ENCODE measurements around the gene CERK. TPM values are rescaled to one million over a fixed set of nuclear protein-coding genes. Genes with fewer than 3 reads are reported as not detected.
"Not testable (repeated sequence)": the region's sequence is repeated elsewhere in the genome, so short reads cannot be mapped to it uniquely, and the experiment has no call there.

Gene CERK
- total RNA-seq, 1 experiment from 2014 or later, result 37.7 TPM

DNA sequence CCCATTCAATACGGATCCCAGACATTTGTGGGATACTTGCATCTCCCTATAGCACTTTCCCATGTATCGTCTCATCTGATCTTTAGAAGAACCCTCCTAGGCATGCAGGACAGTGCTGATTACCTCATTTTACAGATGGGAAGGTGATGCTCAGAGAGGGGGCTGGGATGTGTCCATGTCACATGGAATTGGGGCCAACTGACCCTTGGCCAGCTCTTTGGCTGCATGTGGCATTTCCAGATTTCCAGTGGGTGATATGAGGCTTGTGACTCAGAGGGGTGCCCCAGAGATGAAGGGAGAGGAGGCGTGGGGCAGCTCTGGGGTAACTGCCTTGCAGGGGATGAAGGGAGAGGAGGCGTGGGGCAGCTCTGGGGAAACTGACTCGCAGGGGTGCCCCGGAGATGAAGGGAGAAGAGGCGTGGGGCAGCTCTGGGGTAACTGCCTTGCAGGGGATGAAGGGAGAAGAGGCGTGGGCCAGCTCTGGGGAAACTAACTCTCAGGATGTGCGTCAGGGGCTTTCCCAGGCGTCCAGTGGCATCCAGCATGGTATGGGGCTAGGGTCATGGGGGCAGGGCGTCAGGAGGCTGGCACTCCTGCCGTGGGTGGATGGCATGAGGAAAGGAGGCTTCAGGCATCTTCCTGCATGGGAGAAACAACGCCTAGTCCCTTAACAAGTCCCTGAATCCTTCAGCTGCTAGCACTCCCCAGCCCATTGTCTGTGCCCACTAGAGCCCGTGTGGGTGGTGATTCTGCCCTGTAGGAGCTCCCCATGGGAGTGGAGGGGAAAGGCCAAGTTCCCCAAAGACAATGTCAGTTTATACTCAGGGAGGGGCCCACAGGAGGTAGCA, 11.9 kb upstream of the CERK start:
- peak; percentile 39 for DNase-seq (ENCODE audit: low read depth)

DNA sequence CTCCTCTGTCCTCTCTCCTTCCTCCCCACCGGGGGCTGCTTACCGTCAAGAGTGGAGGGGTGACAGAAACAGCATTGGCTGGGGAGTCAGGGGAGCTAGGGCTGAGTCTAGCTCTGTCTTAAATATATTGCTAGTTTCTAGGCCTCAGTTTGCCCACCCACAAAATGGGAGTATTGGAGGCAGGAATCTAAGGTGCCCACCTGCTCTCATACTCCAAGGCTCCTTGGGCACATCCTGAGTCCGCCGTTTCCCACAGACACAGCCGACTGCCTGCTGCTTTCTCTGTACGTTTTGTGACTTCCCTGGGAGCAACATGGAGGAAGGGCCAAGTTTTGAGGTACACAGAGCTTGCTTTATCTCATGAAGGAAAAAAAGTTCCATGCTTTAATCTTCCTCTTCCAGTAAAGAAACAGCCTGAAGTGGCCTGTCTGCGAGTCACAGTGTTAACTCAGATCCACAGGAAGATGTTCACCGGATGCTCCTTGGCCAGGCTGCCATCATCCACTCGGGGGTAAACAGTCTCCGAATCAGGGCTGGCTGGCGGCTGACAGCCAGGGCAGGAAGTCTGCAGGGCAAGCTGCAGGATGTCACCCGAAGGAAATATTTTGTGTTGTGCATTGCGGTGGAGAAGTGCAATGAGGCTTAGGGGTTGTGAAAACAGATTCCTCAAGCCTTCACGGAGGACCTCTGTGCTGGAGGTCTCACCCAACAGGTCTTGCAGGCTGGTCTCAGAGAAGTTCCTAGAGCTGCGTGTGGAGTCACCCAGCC, 11.0 kb upstream of the CERK start:
- peak; percentile 57 for DNase-seq (ENCODE audit: low read depth)

DNA sequence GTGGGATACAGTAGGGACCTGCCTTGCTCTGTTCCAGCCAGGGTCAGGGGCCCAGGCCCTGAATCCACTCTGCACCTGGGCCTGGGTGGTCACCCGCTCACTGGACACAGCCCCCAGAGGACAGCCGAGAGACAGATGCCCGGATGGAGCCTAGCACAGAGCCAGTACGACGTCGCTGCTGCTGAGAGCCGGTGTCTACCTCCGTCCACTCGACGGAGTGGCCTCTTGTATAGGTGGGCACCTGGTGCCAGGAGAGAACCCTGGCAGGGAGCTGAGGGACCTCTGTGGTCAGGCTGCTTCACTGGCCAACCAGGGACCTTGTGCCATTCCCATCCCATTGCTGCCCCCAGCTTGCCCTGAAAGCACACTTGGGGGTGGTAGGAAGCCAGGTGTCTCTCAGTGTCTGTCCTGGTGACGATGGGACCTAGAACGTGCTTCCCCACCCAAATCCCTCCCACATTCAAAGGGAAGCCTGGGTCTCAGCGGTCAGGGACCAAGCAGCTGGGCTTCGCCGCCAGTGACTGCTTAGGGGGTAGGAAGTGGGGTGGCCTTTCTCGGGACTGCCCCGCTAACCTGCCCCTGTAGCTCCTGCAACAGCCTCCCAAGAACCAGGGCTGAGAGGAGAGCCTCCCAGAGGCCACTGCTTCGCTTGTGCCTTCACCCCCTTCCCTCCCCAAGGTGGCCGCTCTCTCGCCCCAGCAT, 10.3 kb upstream of the CERK start:
- no peak for DNase-seq (ENCODE audit: low read depth)

DNA sequence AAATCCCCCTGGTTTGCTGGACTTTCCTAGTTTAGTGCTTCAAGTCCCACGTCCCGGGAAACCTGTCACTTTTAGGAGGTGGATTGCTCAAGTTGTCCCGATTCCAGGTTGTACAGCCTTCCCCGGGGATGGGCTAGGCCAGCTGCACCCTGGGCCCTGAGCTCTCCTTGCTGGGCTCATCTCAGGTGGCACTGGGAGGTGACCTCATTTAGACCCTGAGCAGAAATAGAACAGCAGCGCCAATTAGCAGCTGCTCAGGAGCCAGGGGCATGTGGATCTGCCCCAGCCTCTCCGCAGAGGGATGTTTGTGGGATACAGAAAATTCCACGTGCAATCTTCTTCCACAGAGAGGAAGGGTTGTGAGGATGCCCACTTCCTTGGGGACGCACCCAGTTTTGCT, 9.6 kb upstream of the CERK start:
- DNase-seq (ENCODE audit: low read depth), result no peak

DNA sequence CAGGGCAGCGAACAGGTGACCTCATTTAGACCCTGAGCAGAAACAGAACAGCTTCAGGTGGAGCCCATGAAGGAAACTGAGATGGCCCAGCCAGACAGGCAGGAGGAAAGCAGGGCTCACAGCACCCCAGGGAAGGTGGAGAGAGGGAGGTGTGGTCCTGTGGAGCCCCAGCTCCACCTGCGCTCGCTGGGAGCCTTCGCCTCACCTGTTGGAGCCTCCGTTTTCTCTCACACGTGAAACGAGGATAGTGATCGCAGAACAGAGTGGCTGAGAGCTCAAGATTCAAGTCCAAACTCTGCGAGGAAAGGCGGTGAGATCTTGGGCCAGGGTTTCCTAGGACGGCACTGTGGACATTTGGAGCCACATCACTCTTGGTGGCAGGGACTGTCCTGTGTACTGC, 8.6 kb upstream of the CERK start:
- no peak for DNase-seq (ENCODE audit: low read depth)

DNA sequence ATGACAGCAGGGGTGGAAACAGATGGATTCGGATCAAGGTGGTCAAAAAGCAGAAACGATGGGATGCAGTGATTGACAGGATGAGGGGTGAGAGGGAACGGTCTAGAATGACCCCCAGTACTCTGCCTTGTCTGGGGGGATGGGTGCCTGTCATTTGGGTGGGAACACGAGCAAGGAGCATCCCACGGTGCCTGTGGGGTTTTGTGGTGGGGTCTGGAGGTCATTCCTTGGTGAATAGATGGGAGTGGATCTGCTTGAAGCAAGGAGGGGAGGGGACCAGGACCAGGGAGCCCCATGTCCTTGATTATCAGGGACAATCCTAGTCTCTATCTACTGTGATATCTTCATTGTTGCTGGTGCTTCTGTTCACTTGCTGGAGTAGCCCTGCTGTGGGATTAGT, 8.1 kb upstream of the CERK start:
- DNase-seq (ENCODE audit: low read depth), result no peak

DNA sequence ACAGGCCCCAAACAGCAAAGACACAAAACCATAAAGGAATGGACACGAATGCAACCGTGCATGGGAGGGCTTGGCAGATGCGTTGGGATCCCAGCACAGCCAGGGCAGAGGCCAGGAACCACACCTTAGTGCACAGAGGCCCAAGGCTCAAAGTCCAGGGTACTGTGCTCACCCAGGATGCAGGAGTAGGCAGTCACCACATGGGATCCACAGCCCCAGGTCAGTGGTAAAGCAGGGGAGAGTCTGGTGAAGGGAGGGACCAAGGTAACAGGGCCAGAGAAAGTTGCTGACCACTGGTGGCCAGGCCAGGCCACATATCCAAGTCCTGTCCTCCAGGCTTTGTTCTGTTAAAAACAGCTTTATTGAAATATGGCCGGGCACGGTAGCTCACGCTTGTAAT, 6.5 kb upstream of the CERK start:
- DNase-seq (ENCODE audit: low read depth), result no peak

DNA sequence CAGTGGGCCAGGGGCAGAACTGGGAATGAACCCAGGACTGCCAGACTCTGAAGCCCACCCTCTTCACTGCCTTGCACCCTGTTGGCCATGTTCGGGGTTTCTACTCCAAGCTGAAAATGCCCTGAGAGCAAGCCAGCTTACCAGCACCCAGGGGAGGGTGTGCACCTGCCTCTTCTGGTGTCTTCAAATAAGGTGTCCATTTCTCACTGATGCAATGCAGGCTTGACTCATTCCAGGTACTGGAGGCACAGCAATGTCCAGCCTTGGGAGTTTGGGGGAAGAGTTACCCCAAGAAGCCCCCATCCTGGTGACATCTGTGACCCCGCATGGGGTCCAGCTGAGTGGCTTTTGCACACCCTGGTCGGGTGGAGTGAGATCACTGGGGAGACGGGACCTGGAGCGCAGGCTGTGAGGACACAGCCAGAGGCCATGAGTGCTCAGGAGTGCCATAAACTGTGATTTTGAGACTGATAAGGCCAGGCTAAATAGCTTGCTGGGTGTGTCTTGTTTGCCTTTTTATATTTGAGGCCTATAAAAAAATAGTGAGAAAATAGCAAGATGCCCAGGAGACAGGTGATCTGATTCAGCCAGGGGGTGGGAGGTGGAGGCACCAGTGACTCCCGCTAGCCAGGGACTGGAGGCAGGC, 4.6 kb upstream of the CERK start:
- DNase-seq (ENCODE audit: low read depth), result no peak

DNA sequence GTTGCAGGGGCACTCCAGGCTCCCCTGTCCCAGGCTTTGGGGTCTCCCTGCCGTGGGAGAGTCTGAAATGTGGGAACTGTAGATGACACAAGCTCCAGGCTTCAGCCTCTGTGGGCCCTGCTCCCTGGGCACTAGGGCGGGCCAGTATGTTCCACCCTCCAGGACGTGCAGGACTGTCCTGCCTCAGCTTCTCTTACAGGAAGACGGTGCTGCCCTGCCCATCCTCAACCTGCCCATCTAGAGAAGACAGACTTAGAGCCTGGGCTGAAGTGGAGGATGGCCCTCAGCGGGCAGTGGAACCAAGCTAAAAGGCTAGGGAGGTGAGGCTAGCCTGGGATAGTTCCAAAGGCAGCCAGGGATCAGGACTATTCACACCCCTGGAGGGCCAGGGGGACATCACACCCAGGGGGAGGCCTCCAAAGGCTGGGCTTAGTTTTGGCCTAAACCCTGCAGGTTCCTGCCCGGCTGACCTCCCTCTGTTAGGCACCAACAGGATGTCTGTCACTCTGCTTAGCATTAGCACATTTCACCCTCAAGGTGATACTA, 4.0 kb upstream of the CERK start:
- DNase-seq (ENCODE audit: low read depth), result no peak

DNA sequence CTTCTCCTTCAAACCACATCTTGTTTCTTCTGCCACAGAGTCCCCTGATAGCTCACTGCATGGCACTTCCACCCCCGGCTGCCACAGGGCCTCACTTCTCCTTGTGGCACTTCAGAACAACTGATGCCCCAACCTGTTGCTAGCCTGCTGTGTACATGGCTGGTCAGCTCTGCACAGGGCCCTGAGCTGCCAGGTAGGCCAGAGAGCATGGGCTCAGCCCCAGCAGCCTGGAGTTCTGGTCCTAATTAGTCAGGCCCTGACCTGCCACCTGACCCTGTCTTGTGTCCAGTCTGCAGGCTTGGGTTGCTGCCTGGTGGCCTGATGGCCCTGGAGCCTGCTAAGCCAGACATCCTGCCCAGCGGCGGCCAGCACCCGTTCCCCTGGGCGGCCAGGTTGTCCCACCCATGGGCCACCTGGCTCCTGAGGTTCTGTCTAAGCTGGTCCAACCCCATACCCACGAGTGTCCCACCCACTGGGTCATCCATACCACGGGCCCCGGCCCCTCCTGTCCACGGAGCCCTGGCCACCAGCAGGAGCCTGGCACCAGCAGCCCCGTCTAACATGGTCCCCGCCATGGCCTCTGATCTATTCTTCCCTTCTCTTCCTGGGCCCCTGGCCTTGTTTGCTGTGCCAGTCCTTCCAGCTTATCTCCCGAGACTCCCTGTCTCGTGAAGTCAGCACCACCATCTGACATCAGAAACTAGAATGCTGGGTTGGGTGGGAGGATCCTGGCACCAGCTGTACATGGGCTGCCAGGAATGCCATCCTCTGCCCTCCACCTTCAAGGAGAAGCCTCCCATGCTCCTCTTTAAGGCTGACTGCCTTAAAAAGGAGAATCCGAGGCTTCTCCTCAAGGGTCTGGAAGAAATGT, 3.1 kb upstream of the CERK start:
- no peak for DNase-seq (ENCODE audit: low read depth)

DNA sequence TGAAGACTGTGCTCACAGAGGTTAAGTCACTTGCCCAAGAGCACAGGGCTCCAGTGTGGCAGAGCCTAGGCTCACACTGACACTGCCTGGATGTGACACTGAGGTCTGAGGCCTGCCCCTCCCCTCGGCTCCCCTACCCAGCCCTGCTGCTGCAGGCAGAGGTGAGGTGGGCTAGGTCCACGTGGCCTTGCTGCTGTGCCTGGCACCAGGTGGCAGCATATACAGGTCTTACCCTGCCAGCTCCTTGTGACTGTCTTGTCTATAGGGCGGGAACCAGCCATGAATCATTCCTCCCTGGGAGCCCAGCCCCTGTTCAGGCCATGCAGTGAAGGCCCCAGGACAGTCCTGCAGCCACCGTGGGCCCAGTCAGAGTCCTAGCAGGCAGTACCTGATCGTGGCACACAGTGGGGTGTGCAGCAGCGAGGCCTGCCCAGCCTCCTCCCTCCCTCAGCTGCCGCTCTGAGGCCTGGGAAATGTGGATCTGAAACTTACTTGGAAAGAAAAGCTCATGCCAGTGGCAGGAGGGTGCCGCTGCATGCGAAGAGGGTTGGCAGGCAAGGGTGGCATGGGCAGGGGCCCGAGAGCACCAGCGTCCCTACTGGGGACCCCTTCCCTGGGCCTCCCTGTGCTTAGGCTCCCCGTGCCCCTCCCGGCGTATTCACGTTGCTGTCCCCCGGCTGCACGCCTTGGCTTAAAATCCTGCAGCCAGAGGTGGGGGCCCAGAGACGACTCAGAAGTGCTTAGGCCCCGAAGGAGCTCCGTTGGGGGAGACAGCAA, 1.2 kb upstream of the CERK start:
- no peak for DNase-seq (ENCODE audit: low read depth)

DNA sequence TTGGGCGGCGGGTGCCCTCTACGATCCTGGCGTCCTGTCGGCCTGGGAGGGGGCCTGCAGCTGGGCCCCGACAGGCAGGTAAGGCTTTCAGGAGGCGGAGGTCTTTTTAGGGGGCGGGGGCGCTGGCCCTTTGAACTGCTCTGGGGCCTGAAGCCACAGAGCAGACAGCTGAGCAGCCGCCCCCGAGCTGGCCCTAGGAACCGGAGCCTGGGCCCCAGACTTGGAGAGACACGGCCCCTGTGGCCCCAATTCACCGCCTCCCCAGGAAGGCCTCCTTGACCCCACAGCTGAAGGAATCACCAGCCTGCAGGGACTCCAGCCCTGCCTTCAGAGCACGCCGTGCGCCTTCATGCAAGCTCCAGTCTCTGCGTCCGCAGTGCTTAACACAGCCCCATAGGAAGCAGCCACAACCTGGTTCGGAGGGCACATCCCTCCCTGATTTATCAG, 618 bp upstream of the CERK start:
- no peak for DNase-seq (ENCODE audit: low read depth)

DNA sequence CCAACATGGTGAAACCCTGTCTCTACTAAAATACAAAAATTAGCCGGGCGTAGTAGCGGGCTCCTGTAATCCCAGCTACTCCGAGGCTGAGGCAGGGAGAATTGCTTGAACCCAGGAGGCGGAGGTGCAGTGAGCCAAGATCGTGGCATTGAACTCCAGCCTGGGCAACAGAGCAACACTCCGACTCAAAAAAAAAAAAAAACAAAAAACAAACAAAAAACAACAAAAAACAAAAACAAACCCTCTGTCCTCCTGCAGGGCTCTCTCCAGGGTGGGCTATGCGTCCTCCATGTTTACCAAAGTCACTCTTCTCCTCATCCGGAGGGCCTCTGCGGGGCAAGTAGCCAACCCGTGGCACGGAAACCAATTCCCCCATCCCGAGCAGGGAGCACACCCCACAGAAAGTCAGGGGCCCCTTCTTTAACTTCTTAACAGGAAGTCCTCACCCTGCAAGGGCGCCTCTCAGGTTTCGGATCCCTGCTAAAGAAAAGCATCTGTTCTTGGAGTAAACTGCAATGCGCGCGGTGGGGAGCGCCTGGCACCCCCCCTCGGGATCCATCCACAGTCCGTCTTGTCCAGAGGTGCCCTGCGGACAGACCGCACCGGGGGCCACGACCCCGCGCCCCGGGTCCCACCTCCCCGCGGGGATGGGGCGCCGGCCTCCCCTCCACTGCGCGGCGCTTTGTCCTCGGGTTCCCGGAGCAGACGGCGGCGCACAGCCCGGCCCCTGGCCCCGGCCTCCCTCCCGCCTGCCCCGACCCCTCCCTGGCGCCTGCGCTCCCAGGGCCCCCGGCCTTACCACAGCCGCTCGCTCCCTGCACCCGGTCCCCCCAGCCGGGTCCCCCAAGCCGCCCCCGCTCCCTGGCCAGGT, 712 bp downstream of the CERK start:
- DNase-seq (ENCODE audit: low read depth), result no peak

DNA sequence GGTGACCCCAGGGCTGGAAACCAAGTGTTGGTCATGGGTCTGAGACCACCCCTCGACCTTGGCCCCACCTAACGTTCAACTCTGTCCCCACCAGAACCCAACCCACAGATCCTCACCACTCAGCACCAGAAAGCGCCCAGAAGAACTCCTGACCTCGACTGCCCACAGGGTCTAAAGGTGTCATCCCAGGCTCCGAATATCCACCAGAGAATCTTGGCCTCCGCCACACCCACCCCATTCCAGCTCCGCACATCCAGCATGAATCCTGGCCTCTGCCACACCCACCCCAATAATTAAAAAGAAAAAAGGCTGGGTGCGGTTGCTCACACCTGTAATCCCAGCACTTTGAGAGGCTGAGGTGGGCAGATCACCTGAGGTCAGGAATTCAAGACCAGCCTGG, 1.3 kb downstream of the CERK start:
- DNase-seq (ENCODE audit: low read depth), result no peak

DNA sequence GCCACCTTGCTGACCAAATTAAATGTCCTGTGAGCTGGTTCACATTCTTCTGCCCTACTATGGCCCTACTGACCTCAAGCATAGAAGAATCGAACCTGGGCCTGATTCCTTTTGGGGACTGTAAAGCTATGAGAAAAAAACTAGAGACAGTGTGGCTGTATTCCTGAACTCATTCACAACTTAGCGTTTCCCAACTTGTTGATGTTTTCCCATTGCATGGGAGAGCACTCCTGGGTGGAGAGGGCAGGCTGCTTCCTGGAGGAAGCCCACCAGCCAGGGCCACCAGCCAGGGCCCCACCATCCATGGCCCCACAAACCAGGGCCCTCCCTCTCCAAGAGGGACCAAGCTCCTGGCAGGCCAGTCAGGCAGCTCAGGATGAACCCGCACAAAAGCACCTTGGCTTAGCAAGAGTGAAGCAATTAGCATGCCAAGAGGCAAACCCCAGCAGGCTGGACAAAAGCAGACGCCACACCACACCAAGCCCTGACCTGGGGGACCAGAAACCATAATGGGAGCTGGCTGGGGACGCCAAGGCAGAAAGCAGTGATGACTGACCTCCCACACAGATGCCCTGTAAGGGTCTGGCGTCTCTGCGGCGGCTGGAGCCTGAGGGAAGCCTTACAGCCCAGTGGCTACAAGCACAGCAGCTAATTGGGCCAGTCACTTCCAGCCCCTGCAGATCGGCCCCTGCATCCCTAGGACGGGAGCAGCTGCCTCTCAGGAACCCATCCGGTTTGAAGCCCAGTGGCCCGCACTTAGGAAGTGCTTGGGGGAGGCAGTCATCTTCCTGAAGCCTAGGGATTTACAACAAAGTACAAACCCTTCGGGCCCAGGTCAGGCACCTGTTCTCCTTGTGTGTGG, 2.1 kb downstream of the CERK start:
- DNase-seq (ENCODE audit: low read depth), result no peak

DNA sequence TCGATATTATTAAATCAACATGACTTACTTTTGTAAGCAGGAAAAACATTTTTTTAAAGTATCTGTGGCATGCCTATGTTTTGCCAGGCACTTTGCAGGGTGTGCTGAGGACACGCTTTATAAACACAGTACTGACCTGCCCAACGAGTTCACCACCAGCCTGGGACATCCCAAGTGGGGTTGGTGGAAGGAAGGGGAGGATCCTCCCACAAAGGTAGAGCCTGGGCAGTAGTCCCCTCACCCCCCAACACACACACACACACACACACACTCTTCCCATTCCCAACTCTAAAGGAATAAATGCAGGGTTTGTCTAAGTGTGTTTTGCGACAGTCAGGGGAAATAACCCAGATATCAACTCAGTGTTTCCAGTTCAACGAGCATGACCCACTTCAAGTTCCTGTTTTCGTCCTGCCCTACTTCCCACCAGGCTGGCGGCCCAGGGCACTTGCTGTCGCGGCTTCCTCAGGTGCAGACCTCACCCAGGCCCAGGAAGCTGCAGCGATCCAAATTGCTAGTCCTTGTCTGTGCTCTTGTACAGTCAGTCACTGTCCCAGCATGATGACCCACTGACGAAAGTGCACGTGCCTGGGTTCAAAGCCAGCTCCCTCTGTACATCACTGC, 3.1 kb downstream of the CERK start:
- peak; percentile 45 for DNase-seq (ENCODE audit: low read depth)

DNA sequence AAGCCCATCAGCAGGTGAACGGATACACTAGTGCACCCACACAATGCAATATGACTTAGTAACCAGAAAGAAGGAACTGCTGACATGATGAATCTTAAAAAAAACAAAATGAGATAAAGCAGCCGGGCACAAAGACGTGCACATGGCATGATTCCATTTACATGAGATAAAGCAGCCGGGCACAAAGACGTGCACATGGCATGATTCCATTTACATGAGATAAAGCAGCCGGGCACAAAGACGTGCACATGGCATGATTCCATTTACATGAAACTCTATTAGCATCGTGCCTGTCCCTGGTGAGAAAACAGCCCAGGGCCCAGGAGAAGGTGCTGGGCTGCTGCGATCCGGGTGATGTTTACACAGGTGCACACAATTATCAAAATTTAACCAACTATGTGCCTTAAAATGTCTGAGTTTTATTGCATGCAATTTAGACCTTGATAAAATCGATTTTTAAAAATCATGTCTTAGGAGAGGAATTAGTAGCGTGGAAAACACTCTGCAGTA, 3.8 kb downstream of the CERK start:
- not testable (repeated sequence) for DNase-seq (ENCODE audit: low read depth)
